Measurements from ENCODE around the gene PTPRF.

The PTPRF gene

GRCh38 chr1:43648876-43649477 is 118.3 kb downstream of the PTPRF start:
- Mint-ChIP-seq H3K4me1 (ENCODE audit: low read depth) (peaks cover 40% of the 10 kb centered on the region), H3K4me3 (peak overlapping the region; percentile 82), H3K9me3 (no peaks in the 10 kb centered on the region), H3K27ac (peak overlapping the region; percentile 94), H3K27me3 (no peaks in the 10 kb centered on the region), H3K36me3 (ENCODE audit: low read depth) (peaks cover 30% of the 10 kb centered on the region)
- intact Hi-C loops (cut with micrococcal nuclease): loop anchor here (10.0 kb wide), 1 partner anchor 124 kb away; no protein-coding TSS in a partner anchor

- peak overlapping the region; percentile 94 for H3K27ac Mint-ChIP-seq
- H3K4me1 Mint-ChIP-seq (ENCODE audit: low read depth): peaks cover 40% of the 10 kb centered on the region
- H3K9me3 Mint-ChIP-seq: no peaks in the 10 kb centered on the region
- H3K4me3 Mint-ChIP-seq: peak overlapping the region; percentile 82
- no peaks in the 10 kb centered on the region for H3K27me3 Mint-ChIP-seq
- intact Hi-C loops (cut with micrococcal nuclease): loop anchor here (2.0 to 10.0 kb wide), 2 partner anchors 56 to 426 kb away; partner anchors contain the start of gene ST3GAL3
- peaks cover 45% of the 10 kb centered on the region for H3K36me3 Mint-ChIP-seq (ENCODE audit: low read depth)
Measured at GRCh38 chr1:43650310-43651085, 119.8 kb downstream of the PTPRF start.

GRCh38 chr1:43651188-43651587 is 120.5 kb downstream of the PTPRF start:
- H3K9me3 Mint-ChIP-seq: no peaks in the 10 kb centered on the region
- peak overlapping the region; percentile 94 for H3K27ac Mint-ChIP-seq
- peak overlapping the region; percentile 82 for H3K4me3 Mint-ChIP-seq
- H3K36me3 Mint-ChIP-seq (ENCODE audit: low read depth): peaks cover 52% of the 10 kb centered on the region
- H3K27me3 Mint-ChIP-seq: no peaks in the 10 kb centered on the region
- peaks cover 40% of the 10 kb centered on the region for H3K4me1 Mint-ChIP-seq (ENCODE audit: low read depth)
- intact Hi-C loops (cut with micrococcal nuclease): loop anchor here (2.0 to 10.0 kb wide), 2 partner anchors 56 to 426 kb away; partner anchors contain the start of gene ST3GAL3

GRCh38 chr1:43651902-43652301 is 121.2 kb downstream of the PTPRF start:
- H3K9me3 Mint-ChIP-seq: no peaks in the 10 kb centered on the region
- H3K36me3 Mint-ChIP-seq (ENCODE audit: low read depth): peaks cover 59% of the 10 kb centered on the region
- no peak overlapping the region for H3K27ac Mint-ChIP-seq
- H3K4me3 Mint-ChIP-seq: no peak overlapping the region
- intact Hi-C loops (cut with micrococcal nuclease): loop anchor here (2.0 to 10.0 kb wide), 2 partner anchors 55 to 427 kb away; partner anchors contain the start of gene ST3GAL3
- peaks cover 40% of the 10 kb centered on the region for H3K4me1 Mint-ChIP-seq (ENCODE audit: low read depth)
- no peaks in the 10 kb centered on the region for H3K27me3 Mint-ChIP-seq

GRCh38 chr1:43653339-43653738 is 122.7 kb downstream of the PTPRF start:
- no peak overlapping the region for H3K27ac Mint-ChIP-seq
- peaks cover 74% of the 10 kb centered on the region for H3K36me3 Mint-ChIP-seq (ENCODE audit: low read depth)
- no peaks in the 10 kb centered on the region for H3K27me3 Mint-ChIP-seq
- H3K9me3 Mint-ChIP-seq: no peaks in the 10 kb centered on the region
- H3K4me3 Mint-ChIP-seq: no peak overlapping the region
- intact Hi-C loops (cut with micrococcal nuclease): loop anchor here (10.0 kb wide), 1 partner anchor 429 kb away; no protein-coding TSS in a partner anchor
- H3K4me1 Mint-ChIP-seq (ENCODE audit: low read depth): peaks cover 34% of the 10 kb centered on the region

GRCh38 chr1:43653893-43654292 is 123.2 kb downstream of the PTPRF start:
- no peak overlapping the region for H3K27ac Mint-ChIP-seq
- no peak overlapping the region for H3K4me3 Mint-ChIP-seq

GRCh38 chr1:43655953-43656352 is 125.3 kb downstream of the PTPRF start:
- no peak overlapping the region for H3K4me3 Mint-ChIP-seq
- intact Hi-C loops (cut with micrococcal nuclease): loop anchor here (10.0 kb wide), 1 partner anchor 431 kb away; no protein-coding TSS in a partner anchor
- no peaks in the 10 kb centered on the region for H3K27me3 Mint-ChIP-seq
- H3K9me3 Mint-ChIP-seq: no peaks in the 10 kb centered on the region
- H3K27ac Mint-ChIP-seq: no peak overlapping the region
- peaks cover 85% of the 10 kb centered on the region for H3K36me3 Mint-ChIP-seq (ENCODE audit: low read depth)
- peaks cover 23% of the 10 kb centered on the region for H3K4me1 Mint-ChIP-seq (ENCODE audit: low read depth)

More at GRCh38 chr1:43653893-43654292, 123.2 kb downstream of the PTPRF start:
- Mint-ChIP-seq H3K4me1 (ENCODE audit: low read depth) (peaks cover 30% of the 10 kb centered on the region), H3K27me3 (no peaks in the 10 kb centered on the region), H3K36me3 (ENCODE audit: low read depth) (peaks cover 79% of the 10 kb centered on the region), H3K9me3 (no peaks in the 10 kb centered on the region)
- intact Hi-C loops (cut with micrococcal nuclease): loop anchor here (10.0 kb wide), 1 partner anchor 429 kb away; no protein-coding TSS in a partner anchor

GRCh38 chr1:43659212-43660166 is 128.8 kb downstream of the PTPRF start:
- Mint-ChIP-seq H3K27ac (no peak overlapping the region), H3K36me3 (ENCODE audit: low read depth) (peaks cover 100% of the 10 kb centered on the region), H3K27me3 (no peaks in the 10 kb centered on the region), H3K4me1 (ENCODE audit: low read depth) (no peaks in the 10 kb centered on the region), H3K9me3 (no peaks in the 10 kb centered on the region), H3K4me3 (no peak overlapping the region)
- intact Hi-C loops (cut with micrococcal nuclease): loop anchor here (10.0 kb wide), 1 partner anchor 435 kb away; no protein-coding TSS in a partner anchor

- H3K27ac Mint-ChIP-seq: no peak overlapping the region
- intact Hi-C loops (cut with micrococcal nuclease): no loop called here
- H3K4me1 Mint-ChIP-seq (ENCODE audit: low read depth): no peaks in the 10 kb centered on the region
- no peaks in the 10 kb centered on the region for H3K9me3 Mint-ChIP-seq
- H3K4me3 Mint-ChIP-seq: no peak overlapping the region
- H3K36me3 Mint-ChIP-seq (ENCODE audit: low read depth): peaks cover 100% of the 10 kb centered on the region
- no peaks in the 10 kb centered on the region for H3K27me3 Mint-ChIP-seq
Measured at GRCh38 chr1:43660355-43660754, 129.7 kb downstream of the PTPRF start.

- Mint-ChIP-seq H3K27ac (no peak overlapping the region), H3K4me1 (ENCODE audit: low read depth) (no peaks in the 10 kb centered on the region), H3K9me3 (no peaks in the 10 kb centered on the region), H3K4me3 (no peak overlapping the region), H3K27me3 (no peaks in the 10 kb centered on the region), H3K36me3 (ENCODE audit: low read depth) (peaks cover 100% of the 10 kb centered on the region)
- intact Hi-C loops (cut with micrococcal nuclease): no loop called here
Measured at GRCh38 chr1:43664369-43664768, 133.7 kb downstream of the PTPRF start.

- Mint-ChIP-seq H3K4me1 (ENCODE audit: low read depth) (no peaks in the 10 kb centered on the region), H3K9me3 (no peaks in the 10 kb centered on the region), H3K36me3 (ENCODE audit: low read depth) (peaks cover 98% of the 10 kb centered on the region), H3K27me3 (no peaks in the 10 kb centered on the region), H3K4me3 (no peak overlapping the region), H3K27ac (no peak overlapping the region)
- intact Hi-C loops (cut with micrococcal nuclease): no loop called here
Measured at GRCh38 chr1:43666608-43667007, 135.9 kb downstream of the PTPRF start.

GRCh38 chr1:43668956-43669355 is 138.3 kb downstream of the PTPRF start:
- intact Hi-C loops (cut with micrococcal nuclease): no loop called here
- Mint-ChIP-seq H3K36me3 (ENCODE audit: low read depth) (peaks cover 98% of the 10 kb centered on the region), H3K27me3 (no peaks in the 10 kb centered on the region), H3K4me1 (ENCODE audit: low read depth) (no peaks in the 10 kb centered on the region), H3K9me3 (no peaks in the 10 kb centered on the region), H3K27ac (no peak overlapping the region), H3K4me3 (no peak overlapping the region)

- Mint-ChIP-seq H3K4me1 (ENCODE audit: low read depth) (no peaks in the 10 kb centered on the region), H3K27ac (no peak overlapping the region), H3K27me3 (no peaks in the 10 kb centered on the region), H3K9me3 (no peaks in the 10 kb centered on the region), H3K36me3 (ENCODE audit: low read depth) (peaks cover 98% of the 10 kb centered on the region), H3K4me3 (no peak overlapping the region)
- intact Hi-C loops (cut with micrococcal nuclease): no loop called here
Measured at GRCh38 chr1:43669878-43670277, 139.2 kb downstream of the PTPRF start.

All from dendritic cell treated with granulocyte-macrophage colony-stimulating factor and Interleukin-4, amounts not matched to agents 40 ng/mL and 50 ng/mL, for 4 days (primary cell).